ENCODE measurements around the gene MAPK8IP1.

DNA sequence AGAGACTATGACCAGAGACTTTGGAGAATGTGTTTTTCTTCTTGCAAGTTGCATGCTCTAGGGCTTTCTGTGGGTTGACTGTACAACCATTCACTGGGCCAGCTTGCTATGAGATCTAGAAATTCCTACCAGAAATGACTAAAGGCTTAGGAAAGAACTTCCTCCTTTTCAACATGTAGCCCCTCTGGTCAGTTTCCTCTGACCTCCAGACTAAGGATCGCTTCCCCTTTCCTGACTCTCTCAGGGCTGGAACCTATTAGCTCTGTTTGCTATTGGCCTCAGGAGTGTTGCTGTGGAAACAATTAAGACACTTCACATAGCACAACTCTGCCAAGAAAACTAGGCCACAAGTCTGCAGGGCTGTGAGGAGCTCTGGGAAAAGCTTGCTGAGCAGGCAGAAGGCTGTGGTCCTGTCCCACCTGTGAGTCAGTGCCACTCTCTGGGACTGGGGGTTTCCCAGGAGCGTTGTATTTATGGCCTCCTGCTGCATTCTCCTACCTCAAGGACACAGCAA is 27.4 kb upstream of the MAPK8IP1 start:
- TF ChIP-seq EP300 (conservative IDR thresholded peaks at IDR 0.05; ENCODE audit: poor library complexity, severe bottlenecking) (no peak), CTCF (IDR thresholded peaks at IDR 0.05; ENCODE audit: poor library complexity, severe bottlenecking) (no peak), MXI1 (conservative IDR thresholded peaks at IDR 0.05; ENCODE audit: poor library complexity, severe bottlenecking) (no peak), SMC3 (conservative IDR thresholded peaks at IDR 0.05; ENCODE audit: poor library complexity) (no peak), TAF1 (IDR thresholded peaks at IDR 0.05; ENCODE audit: low read depth) (no peak)
